GM23338 (cell line): ENCODE results near the gene NETO2. TPM values are rescaled to one million over a fixed set of nuclear protein-coding genes. Genes with fewer than 3 reads are reported as not detected.

ENCODE experiments used
- ATAC-seq: fragments of 200-7000 bp; cut with Tn5 transposase; 3 replicates; pipeline ENCODE4 v1.9.1; 2020
- DNase-seq: peaks from one replicate; pipeline ENCODE4 v3.0.0-alpha.2; 2015; ENCODE audit warnings: low spot score
- H2AFZ ChIP-seq: fragments of 200-600 bp; sonication (generic); 2 replicates; pipeline ENCODE4 v1.8.0; 2016; ENCODE audit warnings: antibody characterized with exemption, mild to moderate bottlenecking, moderate library complexity
- H3F3A ChIP-seq: fragments of 200-600 bp; sonication (generic); replicated peaks from 2 replicates; pipeline ENCODE4 v1.8.0; 2017; ENCODE audit warnings: antibody characterized with exemption, mixed run types, low read depth
- H3K27ac ChIP-seq: fragments of 200-600 bp; sonication (generic); 2 replicates; pipeline ENCODE4 v1.6.1; 2016; ENCODE audit warnings: low read depth
- H3K27me3 ChIP-seq: fragments of 200-600 bp; sonication (generic); 2 replicates; pipeline ENCODE4 v1.8.0; 2016; ENCODE audit warnings: mild to moderate bottlenecking, mixed run types, moderate library complexity; ENCODE audit not compliant: insufficient read depth
- H3K36me3 ChIP-seq: fragments of 200-600 bp; sonication (generic); 2 replicates; pipeline ENCODE4 v1.8.0; 2016; ENCODE audit warnings: mild to moderate bottlenecking; ENCODE audit not compliant: insufficient read depth
- H3K4me1 ChIP-seq: fragments of 200-600 bp; sonication (generic); 2 replicates; pipeline ENCODE4 v1.8.0; 2016; ENCODE audit warnings: mild to moderate bottlenecking, moderate library complexity; ENCODE audit not compliant: insufficient read depth
- H3K4me2 ChIP-seq: fragments of 200-600 bp; sonication (generic); 2 replicates; pipeline ENCODE4 v1.7.1; 2017; ENCODE audit warnings: mixed run types
- H3K4me3 ChIP-seq: fragments of 200-600 bp; sonication (generic); 2 replicates; pipeline ENCODE4 v1.6.1; 2016; ENCODE audit warnings: mixed run types
- H3K79me2 ChIP-seq: fragments of 200-600 bp; sonication (generic); replicated peaks from 2 replicates; pipeline ENCODE4 v1.8.0; 2017; ENCODE audit warnings: mild to moderate bottlenecking; ENCODE audit not compliant: insufficient read depth
- H3K9me2 ChIP-seq: fragments of 200-600 bp; sonication (generic); 2 replicates; pipeline ENCODE4 v1.8.0; 2017; ENCODE audit not compliant: insufficient read depth
- H4K20me1 ChIP-seq: fragments of 200-600 bp; sonication (generic); replicated peaks from 2 replicates; pipeline ENCODE4 v1.8.0; 2017; ENCODE audit warnings: mild to moderate bottlenecking; ENCODE audit not compliant: insufficient read depth
- H3K27ac Mint-ChIP-seq: 2 replicates; pipeline ENCODE4 v1.8.0; 2020; ENCODE audit warnings: inconsistent platforms, mild to moderate bottlenecking, moderate library complexity, mixed read lengths
- H3K27me3 Mint-ChIP-seq: 3 replicates; pipeline ENCODE4 v1.8.0; 2022; ENCODE audit warnings: low read depth, mild to moderate bottlenecking, moderate library complexity, mixed read lengths, inconsistent platforms; ENCODE audit not compliant: insufficient read depth, poor library complexity
- H3K36me3 Mint-ChIP-seq: 3 replicates; pipeline ENCODE4 v1.8.0; 2021; ENCODE audit warnings: low read depth, mild to moderate bottlenecking, inconsistent platforms, moderate library complexity, mixed read lengths
- H3K4me1 Mint-ChIP-seq: 3 replicates; pipeline ENCODE4 v1.8.0; 2020; ENCODE audit warnings: mild to moderate bottlenecking, inconsistent platforms, mixed read lengths
- H3K4me3 Mint-ChIP-seq: 3 replicates; pipeline ENCODE4 v1.8.0; 2021; ENCODE audit warnings: moderate library complexity, mild to moderate bottlenecking, inconsistent platforms, mixed read lengths
- H3K9me3 Mint-ChIP-seq: 3 replicates; pipeline ENCODE4 v1.8.0; 2020; ENCODE audit warnings: moderate library complexity, mild to moderate bottlenecking, inconsistent platforms, mixed read lengths
- EZH2 ChIP-seq: fragments of 200-600 bp; sonication (generic); IDR thresholded peaks from one replicate; pipeline ENCODE4 v1.8.0; 2017; ENCODE audit warnings: antibody characterized with exemption, mild to moderate bottlenecking, low read depth; ENCODE audit not compliant: unreplicated experiment
- EZH2phosphoT487 ChIP-seq: fragments of 200-600 bp; sonication (generic); IDR thresholded peaks from one replicate; pipeline ENCODE4 v1.8.1; 2018; ENCODE audit warnings: antibody characterized with exemption; ENCODE audit not compliant: unreplicated experiment
- JUNB ChIP-seq: IDR thresholded peaks from one replicate; pipeline ENCODE4 v1.6.1; 2016; ENCODE audit warnings: antibody characterized with exemption; ENCODE audit not compliant: unreplicated experiment
- NANOG ChIP-seq: IDR thresholded peaks from 2 replicates; pipeline ENCODE4 v1.6.1; 2016; ENCODE audit warnings: antibody characterized with exemption, borderline replicate concordance
- POLR2AphosphoS5 ChIP-seq: IDR thresholded peaks from 2 replicates; pipeline ENCODE4 v1.6.1; 2016; ENCODE audit warnings: antibody characterized with exemption, low read depth
- REST ChIP-seq: IDR thresholded peaks from one replicate; pipeline ENCODE4 v1.6.1; 2018; ENCODE audit warnings: antibody characterized with exemption; ENCODE audit not compliant: unreplicated experiment
- ZNF114 ChIP-seq: fragments of 250-450 bp; sonication (Bioruptor Pico); IDR thresholded peaks from 2 replicates; pipeline ENCODE4 v1.5.0; 2020; ENCODE audit warnings: mild to moderate bottlenecking, moderate library complexity
- polyA plus RNA-seq: library from polyadenylated mRNA; unstranded; fragments of >200 nt; fragmentation: Nextera tagmentation; extraction: Ambion mirVana; gene quantifications from 2 replicates; pipeline ENCODE4 v1.2.1, GENCODE V29; 2016
- total RNA-seq: library from RNA; depleted of rRNA; stranded (reverse); fragments of >200 nt; shearing (Covaris generic); gene quantifications from 2 replicates; pipeline ENCODE4 v1.2.3, GENCODE V29; 2014
- TF ChIP-seq, protein P1 (sequence below), 2 experiments: fragments of 200-600 bp in 1 of 2; sonication (generic) in 1 of 2; conservative IDR thresholded peaks; 2 replicates each; pipeline versions ENCODE4 v1.5.1 to v1.6.1; 2016 to 2017; ENCODE audit warnings: antibody characterized with exemption in 2 of 2, low read depth in 2 of 2, mild to moderate bottlenecking in 2 of 2, moderate library complexity in 1 of 2

NETO2 gene
- total and polyA plus RNA-seq, 2 experiments from 2014 or later = 6.6 to 10.6 TPM

GRCh38 chr16:47057630-47057993 lies 86.1 kb downstream of the NETO2 start:
- Mint-ChIP-seq H3K4me3 (no peak overlapping the region), H3K27me3 (peaks cover 5% of the 10 kb centered on the region), H3K9me3 (peaks cover 9% of the 10 kb centered on the region), H3K36me3 (peaks cover 1% of the 10 kb centered on the region; the same call in 1 of the 3 replicates), H3K4me1 (no peaks in the 10 kb centered on the region), H3K27ac (no peak overlapping the region)
- Histone ChIP-seq H3K9me2 (0 out of 2 replicates have a peak, but pooled peaks cover 3% of the 10 kb centered on the region), H3K4me1 (no peaks in the 10 kb centered on the region), H3K4me2 (no peak overlapping the region), H2AFZ (no peak overlapping the region), H4K20me1 (no peaks in the 10 kb centered on the region), H3K79me2 (no peaks in the 10 kb centered on the region), H3K27ac (no peak overlapping the region), H3F3A (no peaks in the 10 kb centered on the region), H3K27me3 (no peaks in the 10 kb centered on the region), H3K4me3 (no peak overlapping the region), H3K36me3 (no peaks in the 10 kb centered on the region)
- TF ChIP-seq, protein P1, sequence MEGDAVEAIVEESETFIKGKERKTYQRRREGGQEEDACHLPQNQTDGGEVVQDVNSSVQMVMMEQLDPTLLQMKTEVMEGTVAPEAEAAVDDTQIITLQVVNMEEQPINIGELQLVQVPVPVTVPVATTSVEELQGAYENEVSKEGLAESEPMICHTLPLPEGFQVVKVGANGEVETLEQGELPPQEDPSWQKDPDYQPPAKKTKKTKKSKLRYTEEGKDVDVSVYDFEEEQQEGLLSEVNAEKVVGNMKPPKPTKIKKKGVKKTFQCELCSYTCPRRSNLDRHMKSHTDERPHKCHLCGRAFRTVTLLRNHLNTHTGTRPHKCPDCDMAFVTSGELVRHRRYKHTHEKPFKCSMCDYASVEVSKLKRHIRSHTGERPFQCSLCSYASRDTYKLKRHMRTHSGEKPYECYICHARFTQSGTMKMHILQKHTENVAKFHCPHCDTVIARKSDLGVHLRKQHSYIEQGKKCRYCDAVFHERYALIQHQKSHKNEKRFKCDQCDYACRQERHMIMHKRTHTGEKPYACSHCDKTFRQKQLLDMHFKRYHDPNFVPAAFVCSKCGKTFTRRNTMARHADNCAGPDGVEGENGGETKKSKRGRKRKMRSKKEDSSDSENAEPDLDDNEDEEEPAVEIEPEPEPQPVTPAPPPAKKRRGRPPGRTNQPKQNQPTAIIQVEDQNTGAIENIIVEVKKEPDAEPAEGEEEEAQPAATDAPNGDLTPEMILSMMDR (conservative IDR thresholded peaks at IDR 0.05; ENCODE audit: low read depth in 2 of 2) = no peak
- TF ChIP-seq POLR2AphosphoS5 = no peak
- TF ChIP-seq EZH2 = no peak
- no peak for TF ChIP-seq EZH2phosphoT487
- no peak for DNase-seq
- no peak for ATAC-seq

- Histone ChIP-seq H3K27me3 (no peaks in the 10 kb centered on the region), H3K4me3 (no peak overlapping the region), H4K20me1 (no peaks in the 10 kb centered on the region), H3K9me2 (0 out of 2 replicates have a peak, but pooled peaks cover 3% of the 10 kb centered on the region), H3K4me1 (no peaks in the 10 kb centered on the region), H3K79me2 (no peaks in the 10 kb centered on the region), H3K36me3 (no peaks in the 10 kb centered on the region), H3F3A (no peaks in the 10 kb centered on the region), H2AFZ (no peak overlapping the region), H3K4me2 (no peak overlapping the region), H3K27ac (no peak overlapping the region)
- ATAC-seq (no peak), DNase-seq (no peak)
- H3K36me3 Mint-ChIP-seq = no peaks in the 10 kb centered on the region; the same call in 2 of the 3 replicates
- H3K27ac Mint-ChIP-seq = 0 out of 2 replicates have a peak overlapping the region, but pooled peaks have one; percentile 23
- peaks cover 5% of the 10 kb centered on the region for H3K27me3 Mint-ChIP-seq
- H3K4me3 Mint-ChIP-seq = no peak overlapping the region
- peaks cover 6% of the 10 kb centered on the region for H3K9me3 Mint-ChIP-seq
- no peaks in the 10 kb centered on the region for H3K4me1 Mint-ChIP-seq
- TF ChIP-seq ZNF114 (CRISPR knock-in tag) (no peak), NANOG (no peak), EZH2phosphoT487 (no peak), EZH2 (no peak), REST (no peak), JUNB (no peak)
- TF ChIP-seq, protein P1 (conservative IDR thresholded peaks at IDR 0.05; ENCODE audit: low read depth in 2 of 2) = no peak
Observed at GRCh38 chr16:47056688-47057629, 86.8 kb downstream of the NETO2 start.
